ENCODE results near the gene SLC2A9.

DNA sequence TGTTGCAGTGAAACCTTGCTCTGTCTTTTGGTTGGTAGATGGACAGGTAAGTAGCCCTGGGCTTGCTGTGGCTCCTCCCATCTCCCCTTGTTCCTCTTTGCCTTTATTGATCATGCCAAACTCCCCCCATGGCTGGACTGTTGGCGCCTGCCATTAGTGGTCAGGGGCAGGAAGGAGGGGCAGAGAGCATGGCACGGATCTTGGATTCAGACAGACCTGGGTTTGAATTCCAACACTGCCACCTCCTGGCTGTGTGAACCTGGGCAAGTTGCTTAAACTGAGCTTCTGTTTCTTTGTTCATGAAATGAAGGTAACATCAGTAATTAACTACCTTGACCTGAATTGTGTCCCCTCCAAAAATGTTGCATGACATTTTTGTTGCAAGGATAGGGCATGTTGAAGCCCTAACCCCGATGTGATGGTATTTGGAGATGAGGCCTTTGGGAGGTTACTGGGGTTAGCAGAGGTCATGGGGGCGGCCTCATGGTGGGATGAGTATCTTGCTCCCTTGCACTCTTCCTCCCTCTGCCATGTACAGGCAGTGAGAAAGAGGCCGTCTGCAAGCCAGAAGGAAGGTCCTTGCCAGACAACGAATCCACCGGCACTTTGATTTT lies 6.0 kb downstream of the SLC2A9 start:
- TF ChIP-seq ESRRA (IDR thresholded peaks at IDR 0.05; ENCODE audit: borderline replicate concordance, low read length), result no peak
- TF ChIP-seq, protein P1, sequence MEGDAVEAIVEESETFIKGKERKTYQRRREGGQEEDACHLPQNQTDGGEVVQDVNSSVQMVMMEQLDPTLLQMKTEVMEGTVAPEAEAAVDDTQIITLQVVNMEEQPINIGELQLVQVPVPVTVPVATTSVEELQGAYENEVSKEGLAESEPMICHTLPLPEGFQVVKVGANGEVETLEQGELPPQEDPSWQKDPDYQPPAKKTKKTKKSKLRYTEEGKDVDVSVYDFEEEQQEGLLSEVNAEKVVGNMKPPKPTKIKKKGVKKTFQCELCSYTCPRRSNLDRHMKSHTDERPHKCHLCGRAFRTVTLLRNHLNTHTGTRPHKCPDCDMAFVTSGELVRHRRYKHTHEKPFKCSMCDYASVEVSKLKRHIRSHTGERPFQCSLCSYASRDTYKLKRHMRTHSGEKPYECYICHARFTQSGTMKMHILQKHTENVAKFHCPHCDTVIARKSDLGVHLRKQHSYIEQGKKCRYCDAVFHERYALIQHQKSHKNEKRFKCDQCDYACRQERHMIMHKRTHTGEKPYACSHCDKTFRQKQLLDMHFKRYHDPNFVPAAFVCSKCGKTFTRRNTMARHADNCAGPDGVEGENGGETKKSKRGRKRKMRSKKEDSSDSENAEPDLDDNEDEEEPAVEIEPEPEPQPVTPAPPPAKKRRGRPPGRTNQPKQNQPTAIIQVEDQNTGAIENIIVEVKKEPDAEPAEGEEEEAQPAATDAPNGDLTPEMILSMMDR (IDR thresholded peaks at IDR 0.05), result peak; percentile 63
- no peak for TF ChIP-seq RFX5 (IDR thresholded peaks at IDR 0.05)
- TF ChIP-seq POLR2A (IDR thresholded peaks at IDR 0.05; ENCODE audit: low read length), result no peak
- TF ChIP-seq EP300 (IDR thresholded peaks at IDR 0.05), result no peak
- TF ChIP-seq, protein P2, sequence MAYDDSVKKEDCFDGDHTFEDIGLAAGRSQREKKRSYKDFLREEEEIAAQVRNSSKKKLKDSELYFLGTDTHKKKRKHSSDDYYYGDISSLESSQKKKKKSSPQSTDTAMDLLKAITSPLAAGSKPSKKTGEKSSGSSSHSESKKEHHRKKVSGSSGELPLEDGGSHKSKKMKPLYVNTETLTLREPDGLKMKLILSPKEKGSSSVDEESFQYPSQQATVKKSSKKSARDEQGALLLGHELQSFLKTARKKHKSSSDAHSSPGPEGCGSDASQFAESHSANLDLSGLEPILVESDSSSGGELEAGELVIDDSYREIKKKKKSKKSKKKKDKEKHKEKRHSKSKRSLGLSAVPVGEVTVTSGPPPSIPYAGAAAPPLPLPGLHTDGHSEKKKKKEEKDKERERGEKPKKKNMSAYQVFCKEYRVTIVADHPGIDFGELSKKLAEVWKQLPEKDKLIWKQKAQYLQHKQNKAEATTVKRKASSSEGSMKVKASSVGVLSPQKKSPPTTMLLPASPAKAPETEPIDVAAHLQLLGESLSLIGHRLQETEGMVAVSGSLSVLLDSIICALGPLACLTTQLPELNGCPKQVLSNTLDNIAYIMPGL (CRISPR knock-in tag; IDR thresholded peaks at IDR 0.05; ENCODE audit: borderline replicate concordance), result no peak
- TF ChIP-seq RCOR1 (IDR thresholded peaks at IDR 0.05; ENCODE audit: low read depth, low read length), result no peak
- TF ChIP-seq, protein P3, sequence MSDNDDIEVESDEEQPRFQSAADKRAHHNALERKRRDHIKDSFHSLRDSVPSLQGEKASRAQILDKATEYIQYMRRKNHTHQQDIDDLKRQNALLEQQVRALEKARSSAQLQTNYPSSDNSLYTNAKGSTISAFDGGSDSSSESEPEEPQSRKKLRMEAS (IDR thresholded peaks at IDR 0.05), result no peak
- no peak for TF ChIP-seq POLR2AphosphoS2 (conservative IDR thresholded peaks at IDR 0.05; ENCODE audit: low read length)
- TF ChIP-seq SMC3 (IDR thresholded peaks at IDR 0.05), result peak; percentile 83
- TF ChIP-seq EHMT2 (IDR thresholded peaks at IDR 0.05; ENCODE audit: low read depth), result no peak
- no peak for TF ChIP-seq MAZ (IDR thresholded peaks at IDR 0.05; ENCODE audit: borderline replicate concordance, low read depth, low read length)
- peak; percentile 78 to 83 for TF ChIP-seq RAD21 (conservative IDR thresholded peaks at IDR 0.05 in 1 of 2, IDR thresholded peaks at IDR 0.05 in 1 of 2)

All from A549 (cell line).